Thymus (tissue), 11 donors: ENCODE data around the gene SMYD1. TPM values are rescaled to one million over a fixed set of nuclear protein-coding genes. Genes with fewer than 3 reads are reported as not detected.

ENCODE experiments used
- DNase-seq, 9 donors: peaks; one replicate each; pipeline ENCODE4 v3.0.0-alpha.2; 2013; ENCODE audit warnings: low spot score in 9 of 9, low read depth in 6 of 9, missing footprints in 1 of 9
- H3K27ac ChIP-seq, 2 donors: one replicate each; pipeline ENCODE4 v1.5.1; 2013; ENCODE audit warnings: control low read depth in 1 of 2, low read depth in 1 of 2, low read length in 1 of 2, mild to moderate bottlenecking in 1 of 2, moderate library complexity in 1 of 2
- H3K27me3 ChIP-seq, 2 donors: one replicate each; pipeline ENCODE4 v1.5.1; 2013; ENCODE audit warnings: low read length in 1 of 2; ENCODE audit not compliant: control insufficient read depth in 2 of 2, insufficient read depth in 1 of 2
- H3K36me3 ChIP-seq, 2 donors: one replicate each; pipeline ENCODE4 v1.5.1; 2013; ENCODE audit warnings: low read length in 1 of 2, mild to moderate bottlenecking in 1 of 2, moderate library complexity in 1 of 2; ENCODE audit not compliant: control insufficient read depth in 2 of 2, insufficient read depth in 2 of 2
- H3K4me1 ChIP-seq, 2 donors: one replicate each; pipeline ENCODE4 v1.5.1; 2013; ENCODE audit warnings: low read length in 2 of 2; ENCODE audit not compliant: control insufficient read depth in 2 of 2, insufficient read depth in 2 of 2
- H3K4me3 ChIP-seq, 2 donors: one replicate each; pipeline ENCODE4 v1.5.1; 2013; ENCODE audit warnings: low read length in 2 of 2, control low read depth in 1 of 2, mild to moderate bottlenecking in 1 of 2
- H3K9me3 ChIP-seq, 2 donors: one replicate each; pipeline ENCODE4 v1.5.1; 2013; ENCODE audit warnings: low read length in 1 of 2, mild to moderate bottlenecking in 1 of 2; ENCODE audit not compliant: control insufficient read depth in 2 of 2, insufficient read depth in 1 of 2
- WGBS: extraction: QIAGEN DNeasy Blood & Tissue Kit; methylation state at CpG from one replicate; pipeline ENCODE4 v1.1.7; 2013; 5-methylcytosine and 5-hydroxymethylcytosine counted together
- polyA plus RNA-seq: library from polyadenylated mRNA; stranded (reverse); fragments of 200-250 nt; gene quantifications from one replicate; pipeline ENCODE4 v1.2.3, GENCODE V29; 2013
- total RNA-seq: library from RNA; stranded (reverse); fragments of 120-200 nt; gene quantifications from one replicate; pipeline ENCODE4 v1.2.4, GENCODE V29; 2013
- donor health status: healthy.

The SMYD1 gene
- total and polyA plus RNA-seq, 2 donors = 0.42 to 0.43 TPM

DNA sequence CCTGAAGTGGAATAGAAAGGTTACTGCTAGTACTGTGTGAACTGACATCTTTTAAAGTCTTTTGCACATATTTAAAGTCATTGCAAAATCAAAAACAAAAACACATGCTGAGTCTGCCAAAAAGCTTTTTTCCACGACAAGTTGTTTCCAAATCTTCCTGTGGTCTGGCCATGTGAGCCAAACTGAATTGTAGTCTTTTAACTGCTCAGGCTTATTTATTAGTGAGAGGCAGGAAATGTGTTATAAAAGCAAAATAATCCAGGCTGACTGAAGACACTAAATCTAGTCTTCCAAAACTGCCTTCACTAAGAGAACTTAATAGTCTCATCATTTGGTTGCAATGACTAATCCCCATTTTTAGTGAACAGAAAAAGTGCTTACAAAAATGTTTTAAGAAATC, 14.3 kb upstream of the SMYD1 start:
- no peak for DNase-seq
- WGBS = 35% methylated on average over 1 of the region's 1 CpG
- Histone ChIP-seq H3K27me3 (no peaks in the 10 kb centered on the region), H3K4me3 (no peak overlapping the region), H3K4me1 (peaks cover 22 to 25% of the 10 kb centered on the region in 2 donors), H3K27ac (no peak overlapping the region), H3K36me3 (peaks cover 0 to 2% of the 10 kb centered on the region in 2 donors), H3K9me3 (no peaks in the 10 kb centered on the region)

DNA sequence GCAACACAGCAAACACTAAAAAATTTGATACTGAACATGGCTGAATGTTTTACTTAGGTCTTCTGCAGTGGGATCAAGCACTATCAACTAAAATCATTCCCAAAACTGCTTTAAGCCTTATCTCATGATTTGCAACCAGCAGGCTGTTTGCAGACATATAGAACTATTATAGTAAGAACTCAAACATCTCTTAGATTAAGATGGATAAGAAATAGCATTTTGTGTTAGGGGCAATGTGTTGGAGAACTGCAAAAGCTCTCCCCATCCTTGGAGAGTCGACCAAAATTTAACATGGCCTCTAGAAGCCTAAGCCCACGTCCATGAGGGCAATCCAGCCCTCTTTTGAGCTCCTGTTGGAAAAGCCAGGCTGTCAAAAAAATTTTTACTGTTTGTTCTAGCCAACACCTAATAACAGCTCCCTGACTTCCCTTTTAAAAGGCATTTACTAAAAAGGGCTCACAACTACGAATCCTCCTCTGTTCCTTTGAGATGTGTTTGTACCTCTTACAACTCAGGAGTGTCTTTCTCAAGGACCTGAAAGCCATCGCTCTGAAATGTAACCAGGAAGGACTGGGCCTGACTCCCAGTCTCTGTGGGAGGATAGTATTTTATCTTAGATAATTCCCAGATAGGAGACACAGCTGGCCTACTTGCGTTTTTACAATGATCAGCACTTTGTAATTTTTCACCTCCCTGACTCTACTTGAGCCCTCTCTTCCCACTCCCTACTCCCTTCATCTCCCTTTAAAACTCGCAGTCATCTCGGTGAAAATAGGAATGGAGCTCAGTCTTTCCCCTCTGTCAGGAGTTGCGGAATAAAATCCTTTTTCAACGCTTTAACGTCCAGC, 13.5 kb upstream of the SMYD1 start:
- Histone ChIP-seq H3K4me3 (peak overlapping the region; percentile 81 to 91), H3K9me3 (no peaks in the 10 kb centered on the region), H3K27me3 (no peaks in the 10 kb centered on the region), H3K27ac (no peak overlapping the region), H3K36me3 (peaks cover 0 to 2% of the 10 kb centered on the region in 2 donors), H3K4me1 (peaks cover 30 to 34% of the 10 kb centered on the region in 2 donors)
- peak in 1 of 9 donors; percentile 7 for DNase-seq
- WGBS = 78% methylated on average over 10 of the region's 10 CpGs

DNA sequence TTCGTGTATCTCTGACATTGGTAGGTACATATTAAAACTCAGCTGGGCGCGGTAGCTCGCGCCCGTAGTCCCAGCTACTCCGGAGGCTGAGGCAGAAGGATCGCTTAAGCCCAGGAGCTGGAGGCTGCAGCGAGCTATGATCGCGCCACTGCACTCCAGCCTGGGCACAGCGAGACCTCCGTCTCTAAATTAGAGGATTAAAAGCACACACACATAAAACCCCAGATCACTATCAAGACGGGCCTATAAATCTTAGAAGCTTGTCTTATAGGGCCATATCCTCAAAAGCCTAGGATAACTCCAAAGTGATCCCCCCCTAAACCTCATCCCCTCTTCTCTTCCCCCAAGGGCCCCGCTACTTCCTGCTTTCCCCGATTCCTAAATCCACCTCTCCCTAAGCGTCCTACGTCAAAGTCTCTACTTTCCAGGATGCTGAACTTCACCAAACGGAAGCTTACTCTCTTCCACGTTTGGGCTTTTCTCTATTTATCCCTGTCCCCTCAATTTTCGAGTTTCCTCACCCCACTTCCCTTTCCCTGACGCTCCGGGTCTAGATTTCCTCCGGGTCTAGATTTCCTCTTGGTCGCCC, 12.7 kb upstream of the SMYD1 start:
- peak overlapping the region; percentile 87 to 95 for H3K27ac ChIP-seq
- H3K9me3 ChIP-seq = no peaks in the 10 kb centered on the region
- peak in 2 of 9 donors; percentile 9 to 17 for DNase-seq
- H3K4me1 ChIP-seq = peaks cover 34 to 37% of the 10 kb centered on the region in 2 donors
- H3K27me3 ChIP-seq = no peaks in the 10 kb centered on the region
- 30% methylated on average over 25 of the region's 25 CpGs for WGBS
- H3K4me3 ChIP-seq = peak overlapping the region; percentile 81 to 91
- peaks cover 0 to 2% of the 10 kb centered on the region in 2 donors for H3K36me3 ChIP-seq

DNA sequence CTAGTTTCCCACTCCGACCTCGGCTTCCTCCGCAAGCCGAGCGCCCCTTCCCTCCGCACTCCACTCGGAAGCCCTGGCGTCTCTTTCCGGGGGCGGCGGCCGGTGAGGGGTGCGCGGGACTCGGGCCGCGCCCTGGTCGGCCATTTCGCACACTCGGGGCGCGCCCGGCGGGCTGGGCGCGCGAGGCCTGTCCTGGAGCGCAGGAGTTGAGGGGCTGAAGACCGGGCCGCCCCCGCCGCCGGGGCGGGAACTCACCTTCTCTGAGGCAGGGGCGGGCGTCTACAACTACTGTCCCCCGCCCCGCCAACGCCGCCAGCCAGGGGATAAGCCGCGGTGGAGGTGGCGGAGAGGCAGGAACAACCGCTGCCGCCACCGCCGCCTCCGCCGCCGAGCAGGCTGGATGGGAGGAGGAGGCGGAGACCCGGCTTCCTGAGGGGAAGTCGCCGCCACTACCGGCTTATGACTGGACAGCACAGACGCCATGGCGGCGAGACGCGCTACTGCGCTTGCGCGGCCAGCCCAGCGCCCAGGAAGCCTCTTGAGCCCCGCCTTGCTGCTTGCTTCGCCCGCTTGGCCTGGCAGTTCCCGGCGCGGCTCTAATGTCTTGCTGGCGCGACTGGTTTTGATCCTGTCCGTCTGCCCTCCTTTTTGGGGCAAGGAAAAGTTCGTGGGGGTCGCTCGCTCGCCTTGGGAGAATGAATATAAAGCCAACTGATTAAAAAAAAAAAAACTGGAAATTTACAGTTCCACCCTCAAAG, 12.1 kb upstream of the SMYD1 start, which contains the start of gene KRCC1:
Gene KRCC1 (minus strand): TSS at position 413 of the 758 bp plus-strand sequence. CDS start 27,220 bp downstream, outside the sequence.
- peak; percentile 83 to 97 (median 90) for DNase-seq
- Histone ChIP-seq H3K27me3 (no peaks in the 10 kb centered on the region), H3K36me3 (peaks cover 0 to 2% of the 10 kb centered on the region in 2 donors), H3K9me3 (no peaks in the 10 kb centered on the region), H3K4me1 (peaks cover 34 to 39% of the 10 kb centered on the region in 2 donors), H3K27ac (peak within 1 kb of the TSS; percentile 87 to 95), H3K4me3 (peak within 1 kb of the TSS; percentile 81 to 91)
- WGBS = under 1% methylated on average over 77 of the region's 77 CpGs

DNA sequence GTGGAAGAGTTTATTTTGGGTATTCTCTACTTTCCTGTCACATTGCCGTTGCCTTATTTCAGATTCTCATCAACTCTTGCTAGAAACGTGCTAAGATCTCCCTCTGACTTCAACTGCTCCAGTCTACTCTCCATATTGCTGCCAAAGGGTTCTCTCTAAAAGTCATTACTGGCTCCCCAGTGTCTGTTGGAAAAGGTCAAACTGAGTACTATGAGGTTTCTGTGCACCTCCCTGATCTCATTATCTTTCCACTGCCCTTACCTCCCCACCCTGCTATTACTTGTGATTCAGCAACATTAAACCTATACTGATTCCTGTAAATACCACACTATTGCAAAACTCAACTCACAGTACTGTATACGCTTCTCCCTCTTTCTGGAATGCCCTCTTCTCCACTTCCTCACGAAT, 10.2 kb upstream of the SMYD1 start:
- Histone ChIP-seq H3K36me3 (no peaks in the 10 kb centered on the region), H3K27ac (no peak overlapping the region), H3K9me3 (no peaks in the 10 kb centered on the region), H3K4me3 (no peak overlapping the region), H3K4me1 (peaks cover 36 to 39% of the 10 kb centered on the region in 2 donors), H3K27me3 (no peaks in the 10 kb centered on the region)
- 84% methylated on average over 4 of the region's 4 CpGs for WGBS
- no peak for DNase-seq

DNA sequence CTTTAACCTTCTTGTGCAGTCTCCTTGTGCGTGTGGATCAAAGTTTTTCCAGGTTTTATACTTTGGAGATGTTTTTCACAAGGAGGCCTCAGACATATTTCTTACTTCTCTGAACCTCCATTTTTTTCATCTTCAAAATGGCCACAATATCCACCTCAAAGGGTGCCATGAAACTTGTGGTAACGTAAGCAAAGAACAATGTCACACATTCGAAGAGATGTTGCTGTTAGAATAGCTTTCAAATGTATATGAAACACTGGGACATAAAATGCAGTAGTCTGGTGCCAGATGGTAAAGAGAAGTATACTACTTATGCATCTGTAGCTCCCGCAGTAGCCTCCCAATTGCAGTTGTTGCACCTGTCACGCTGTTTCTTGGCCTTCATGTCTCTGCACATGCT, 9.4 kb upstream of the SMYD1 start:
- H3K36me3 ChIP-seq = no peaks in the 10 kb centered on the region
- DNase-seq = peak in 8 of 9 donors; percentile 48 to 88 (median 65)

DNA sequence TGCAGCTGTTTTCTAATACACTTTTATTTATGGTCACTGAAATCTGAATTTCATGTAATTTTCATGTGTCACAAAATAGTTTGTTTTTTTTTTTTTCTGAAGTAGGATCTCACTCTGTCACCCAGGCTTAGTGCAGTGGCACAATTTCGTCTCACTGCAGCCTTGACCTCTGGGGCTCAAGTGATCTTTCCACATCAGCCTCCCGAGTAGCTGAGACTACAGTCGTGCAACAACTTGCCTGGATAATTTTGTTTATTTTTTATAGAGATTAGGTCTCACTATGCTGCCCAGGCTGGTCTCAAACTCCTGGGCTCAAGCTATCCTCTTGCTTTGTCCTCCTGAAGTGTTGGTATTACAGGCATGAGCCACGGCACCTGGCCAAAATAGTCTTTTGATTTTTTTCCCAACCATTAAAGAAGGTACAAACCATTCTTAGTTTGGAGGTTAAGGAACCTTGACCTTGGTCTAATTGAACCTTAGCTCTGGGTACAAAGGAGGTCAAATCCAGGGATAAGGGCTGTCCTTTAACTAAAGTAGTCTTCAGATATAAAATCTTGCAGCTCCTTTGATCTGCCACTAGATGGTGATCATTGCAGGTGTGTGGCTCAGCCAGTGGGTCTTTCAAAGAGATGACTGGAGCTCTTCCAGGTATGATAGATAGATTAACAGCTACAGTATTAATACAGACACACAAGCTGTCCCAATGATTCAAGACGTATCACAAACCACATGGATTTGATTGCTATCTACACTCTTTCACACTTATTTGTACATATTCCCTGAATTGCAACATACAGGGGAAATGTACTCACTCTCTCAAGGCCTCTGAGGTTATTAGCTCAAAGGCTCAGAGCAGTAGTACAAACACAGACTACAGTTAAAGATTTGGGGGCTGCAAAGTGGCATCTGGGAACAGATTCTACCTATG, 7.4 kb upstream of the SMYD1 start:
- H3K27me3 ChIP-seq = no peaks in the 10 kb centered on the region
- H3K4me3 ChIP-seq = no peak overlapping the region
- DNase-seq = peak in 2 of 9 donors; percentile 33 to 55
- H3K4me1 ChIP-seq = peaks cover 25 to 29% of the 10 kb centered on the region in 2 donors
- H3K9me3 ChIP-seq = no peaks in the 10 kb centered on the region
- 76% methylated on average over 5 of the region's 5 CpGs for WGBS
- H3K36me3 ChIP-seq = no peaks in the 10 kb centered on the region
- no peak overlapping the region for H3K27ac ChIP-seq

More for the DNA sequence above, 9.4 kb upstream of the SMYD1 start:
- H3K27ac ChIP-seq = peak overlapping the region in 1 of 2 donors; percentile 78
- no peaks in the 10 kb centered on the region for H3K27me3 ChIP-seq
- 12% methylated on average over 5 of the region's 5 CpGs for WGBS
- no peak overlapping the region for H3K4me3 ChIP-seq
- H3K9me3 ChIP-seq = no peaks in the 10 kb centered on the region
- H3K4me1 ChIP-seq = peaks cover 36 to 39% of the 10 kb centered on the region in 2 donors

DNA sequence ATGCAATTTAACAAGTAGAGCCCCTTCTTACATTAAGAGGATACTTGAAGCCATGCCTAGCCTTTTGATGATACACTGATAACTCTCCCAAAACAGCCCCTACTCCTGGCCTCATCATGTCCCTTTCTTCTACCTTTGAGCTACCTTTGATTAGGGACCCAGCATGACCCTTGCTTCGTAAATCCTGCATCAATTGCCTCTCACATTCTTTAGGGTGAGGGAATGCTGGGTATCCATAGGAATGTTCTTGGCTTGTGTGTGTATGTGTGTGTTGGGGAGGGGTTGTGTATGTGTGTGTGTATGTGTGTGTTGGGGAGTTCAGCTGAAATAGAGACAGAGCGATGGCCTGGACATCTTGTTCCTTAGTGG, 6.7 kb upstream of the SMYD1 start:
- DNase-seq = no peak
- no peaks in the 10 kb centered on the region for H3K36me3 ChIP-seq
- WGBS = 95% methylated on average over 2 of the region's 2 CpGs

More for the DNA sequence above, 6.7 kb upstream of the SMYD1 start:
- Histone ChIP-seq H3K4me1 (peaks cover 25 to 27% of the 10 kb centered on the region in 2 donors), H3K9me3 (no peaks in the 10 kb centered on the region), H3K27me3 (no peaks in the 10 kb centered on the region), H3K27ac (no peak overlapping the region), H3K4me3 (no peak overlapping the region)
